Testis (tissue), 3 donors: ENCODE data around the gene FLT1. TPM values are rescaled to one million over a fixed set of nuclear protein-coding genes. Genes with fewer than 3 reads are reported as not detected.

ENCODE experiments used
- DNase-seq: peaks from one replicate; pipeline ENCODE4 v3.0.0-alpha.2; 2019
- H3K27ac ChIP-seq, 2 donors: fragments of 200-600 bp; sonication (generic); one replicate each; pipeline ENCODE4 v1.5.1; 2019
- H3K27me3 ChIP-seq: fragments of 200-600 bp; sonication (generic); one replicate; pipeline ENCODE4 v1.5.1; 2019
- H3K36me3 ChIP-seq: fragments of 200-600 bp; sonication (generic); one replicate; pipeline ENCODE4 v1.5.1; 2017; ENCODE audit warnings: low read depth; ENCODE audit errors: missing control alignments
- H3K4me1 ChIP-seq: fragments of 200-600 bp; sonication (generic); one replicate; pipeline ENCODE4 v1.5.1; 2019
- H3K4me3 ChIP-seq, 2 donors: fragments of 200-600 bp; sonication (generic); one replicate each; pipeline ENCODE4 v1.5.1; 2017 to 2019
- H3K9me3 ChIP-seq: fragments of 200-600 bp; sonication (generic); one replicate; pipeline ENCODE4 v1.5.1; 2017
- POLR2A ChIP-seq: fragments of 450-650 bp; IDR thresholded peaks from one replicate; pipeline ENCODE4 v1.6.1; 2017; ENCODE audit warnings: antibody characterized with exemption, mild to moderate bottlenecking, moderate library complexity
- WGBS, 2 donors: methylation state at CpG; one replicate each; pipeline ENCODE4 v1.1.5; 2018; 5-methylcytosine and 5-hydroxymethylcytosine counted together
- intact Hi-C: fragments of 100-400 bp; cut with DNase I; formaldehyde crosslinking; loops from one replicate; pipeline ENCODE4 v1.15.1; 2023; ENCODE audit warnings: low total_unique reads
- polyA plus RNA-seq: library from polyadenylated mRNA; stranded (reverse); fragments of 350-450 nt; fragmentation: Illumina TruSeq; extraction: RNeasy Lipid Tissue Mini Kit (QIAGEN cat#74804); gene quantifications from one replicate; pipeline ENCODE4 v1.2.3, GENCODE V29; 2014; ENCODE audit warnings: low read depth, low replicate concordance; ENCODE audit not compliant: insufficient read depth
- total RNA-seq, 2 donors: library from RNA; depleted of rRNA; stranded (reverse); fragments of >200 nt; gene quantifications; one replicate each; pipeline ENCODE4 v1.2.3, GENCODE V29; 2016
- TF ChIP-seq, protein P1 (sequence below), 3 experiments: fragments of 450-650 bp in 2 of 3; fragments of 200-600 bp in 1 of 3; sonication (generic) in 1 of 3; IDR thresholded peaks; one replicate each; pipeline ENCODE4 v1.5.1; 2016 to 2019; ENCODE audit warnings: antibody characterized with exemption in 3 of 3, mild to moderate bottlenecking in 2 of 3, moderate library complexity in 1 of 3

The FLT1 gene
- total and polyA plus RNA-seq, 3 donors from 2014 or later: 26.6 to 48.1 (median 47.4) TPM

DNA sequence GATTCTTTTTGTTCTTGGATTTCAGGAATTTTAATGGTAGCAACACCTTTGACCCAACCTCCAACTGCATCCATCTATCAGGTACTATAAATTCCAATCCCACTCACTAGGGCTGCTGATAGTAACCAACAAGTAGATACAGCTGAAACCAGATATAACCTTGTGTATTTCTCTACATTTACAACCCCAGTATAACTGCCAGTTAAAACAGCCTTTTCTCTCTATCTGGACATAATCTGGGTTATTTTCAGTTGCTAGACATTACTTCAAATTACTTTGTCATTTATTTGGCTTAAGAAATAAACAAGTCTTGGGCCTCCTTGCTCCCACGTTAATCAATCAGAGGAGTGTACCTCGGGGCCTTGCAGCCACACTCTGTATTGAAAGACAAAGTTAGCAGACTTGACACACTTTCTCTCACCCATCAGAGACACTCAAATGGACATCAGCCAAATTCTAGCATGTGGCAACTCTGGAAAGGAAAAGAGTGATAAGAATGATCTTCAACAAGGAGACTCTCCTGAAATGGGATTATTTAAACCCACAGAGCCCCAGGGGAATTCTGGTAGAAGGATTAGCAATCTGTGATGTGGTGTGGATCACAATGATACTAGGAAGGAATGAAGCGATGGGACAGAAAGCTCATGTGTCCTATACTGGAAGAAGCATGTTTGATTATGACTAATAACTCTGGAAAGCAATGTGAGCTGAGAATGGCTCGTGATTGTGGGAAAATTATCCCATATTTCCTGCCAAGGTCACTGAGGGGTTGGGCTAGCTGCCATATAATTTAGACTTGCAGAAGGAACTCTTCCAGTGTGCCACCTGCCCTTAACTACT lies 157.5 kb downstream of the FLT1 start:
- H3K27ac ChIP-seq: peak overlapping the region in 1 of 2 donors; percentile 60
- TF ChIP-seq, protein P1, sequence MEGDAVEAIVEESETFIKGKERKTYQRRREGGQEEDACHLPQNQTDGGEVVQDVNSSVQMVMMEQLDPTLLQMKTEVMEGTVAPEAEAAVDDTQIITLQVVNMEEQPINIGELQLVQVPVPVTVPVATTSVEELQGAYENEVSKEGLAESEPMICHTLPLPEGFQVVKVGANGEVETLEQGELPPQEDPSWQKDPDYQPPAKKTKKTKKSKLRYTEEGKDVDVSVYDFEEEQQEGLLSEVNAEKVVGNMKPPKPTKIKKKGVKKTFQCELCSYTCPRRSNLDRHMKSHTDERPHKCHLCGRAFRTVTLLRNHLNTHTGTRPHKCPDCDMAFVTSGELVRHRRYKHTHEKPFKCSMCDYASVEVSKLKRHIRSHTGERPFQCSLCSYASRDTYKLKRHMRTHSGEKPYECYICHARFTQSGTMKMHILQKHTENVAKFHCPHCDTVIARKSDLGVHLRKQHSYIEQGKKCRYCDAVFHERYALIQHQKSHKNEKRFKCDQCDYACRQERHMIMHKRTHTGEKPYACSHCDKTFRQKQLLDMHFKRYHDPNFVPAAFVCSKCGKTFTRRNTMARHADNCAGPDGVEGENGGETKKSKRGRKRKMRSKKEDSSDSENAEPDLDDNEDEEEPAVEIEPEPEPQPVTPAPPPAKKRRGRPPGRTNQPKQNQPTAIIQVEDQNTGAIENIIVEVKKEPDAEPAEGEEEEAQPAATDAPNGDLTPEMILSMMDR (IDR thresholded peaks at IDR 0.05): no peak
- TF ChIP-seq POLR2A: no peak

DNA sequence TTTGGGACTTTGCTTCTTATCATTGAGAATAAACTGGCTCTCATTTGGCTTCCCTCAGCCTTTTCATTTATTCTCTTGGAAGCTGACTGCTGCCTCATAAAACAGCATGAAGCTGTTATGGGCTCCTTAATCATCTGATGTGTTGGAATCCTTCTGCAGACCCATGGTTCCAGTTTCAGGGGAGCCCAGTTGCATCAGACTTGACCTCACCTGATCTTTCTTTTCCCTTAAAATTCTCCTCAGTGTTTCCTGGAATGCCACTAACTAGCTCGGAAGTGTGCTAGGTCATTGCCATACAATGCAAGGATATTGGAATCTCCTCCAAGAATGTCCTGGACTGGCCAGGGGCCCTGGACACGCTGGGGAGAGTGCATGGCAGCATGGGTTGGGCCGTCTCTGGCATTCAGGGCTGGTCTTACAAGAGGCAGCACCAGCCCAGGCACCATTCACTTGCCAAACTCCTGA lies 158.7 kb downstream of the FLT1 start:
- intact Hi-C loops: no loop called here
- Histone ChIP-seq H3K36me3 (no peaks in the 10 kb centered on the region), H3K9me3 (no peaks in the 10 kb centered on the region), H3K27me3 (no peaks in the 10 kb centered on the region), H3K27ac (no peak overlapping the region), H3K4me1 (peaks cover 11% of the 10 kb centered on the region), H3K4me3 (no peak overlapping the region)
- TF ChIP-seq, protein P1 (IDR thresholded peaks at IDR 0.05): no peak
- no peak for TF ChIP-seq POLR2A
- 73 to 84% methylated on average over 3 of the region's 3 CpGs for WGBS, 2 donors
- DNase-seq: no peak

More for the DNA sequence above, 157.5 kb downstream of the FLT1 start:
- H3K4me1 ChIP-seq: peaks cover 11% of the 10 kb centered on the region
- no peaks in the 10 kb centered on the region for H3K27me3 ChIP-seq
- H3K36me3 ChIP-seq: no peaks in the 10 kb centered on the region
- intact Hi-C loops: no loop called here
- DNase-seq: no peak
- no peak overlapping the region for H3K4me3 ChIP-seq
- 38 to 42% methylated on average over 4 of the region's 4 CpGs for WGBS, 2 donors
- H3K9me3 ChIP-seq: no peaks in the 10 kb centered on the region

DNA sequence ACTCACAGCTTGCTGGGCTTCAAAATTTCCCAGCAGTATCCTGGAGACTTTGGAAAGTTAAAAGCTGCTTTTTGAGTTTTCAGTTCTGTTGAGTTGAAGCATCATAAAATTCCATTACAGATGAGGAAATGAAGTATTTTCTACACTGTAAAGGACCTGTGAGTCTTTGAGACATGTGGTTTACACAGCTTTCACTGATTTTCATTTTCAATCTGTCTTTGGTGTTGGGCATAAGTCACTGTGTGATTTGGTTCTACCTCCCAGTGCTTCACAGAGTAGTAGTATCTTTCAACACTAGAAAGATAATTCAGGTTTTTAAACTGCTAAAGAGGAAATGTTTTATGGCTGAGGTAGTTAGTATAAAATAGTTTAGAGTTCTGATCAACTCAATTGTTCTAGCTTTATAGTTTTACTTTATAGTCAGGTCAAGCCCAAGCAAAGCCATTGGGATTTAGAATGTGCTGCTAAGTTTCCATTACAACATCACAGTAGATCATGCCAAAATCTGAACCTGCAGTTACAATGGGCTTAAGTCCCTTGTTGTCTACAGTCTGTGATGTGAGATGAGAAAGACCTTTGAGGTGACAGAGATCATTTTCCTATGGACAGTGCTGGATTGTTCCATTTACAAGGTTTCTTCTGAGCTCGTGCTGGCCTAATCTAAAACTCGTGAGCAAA lies 161.6 kb downstream of the FLT1 start:
- no peaks in the 10 kb centered on the region for H3K9me3 ChIP-seq
- H3K4me3 ChIP-seq: no peak overlapping the region
- intact Hi-C loops: no loop called here
- DNase-seq: no peak
- H3K4me1 ChIP-seq: peaks cover 28% of the 10 kb centered on the region
- WGBS, 2 donors: 72 to 80% methylated on average over 2 of the region's 2 CpGs
- no peaks in the 10 kb centered on the region for H3K27me3 ChIP-seq
- TF ChIP-seq, protein P1 (IDR thresholded peaks at IDR 0.05): no peak
- no peak for TF ChIP-seq POLR2A
- no peak overlapping the region for H3K27ac ChIP-seq
- H3K36me3 ChIP-seq: no peaks in the 10 kb centered on the region

DNA sequence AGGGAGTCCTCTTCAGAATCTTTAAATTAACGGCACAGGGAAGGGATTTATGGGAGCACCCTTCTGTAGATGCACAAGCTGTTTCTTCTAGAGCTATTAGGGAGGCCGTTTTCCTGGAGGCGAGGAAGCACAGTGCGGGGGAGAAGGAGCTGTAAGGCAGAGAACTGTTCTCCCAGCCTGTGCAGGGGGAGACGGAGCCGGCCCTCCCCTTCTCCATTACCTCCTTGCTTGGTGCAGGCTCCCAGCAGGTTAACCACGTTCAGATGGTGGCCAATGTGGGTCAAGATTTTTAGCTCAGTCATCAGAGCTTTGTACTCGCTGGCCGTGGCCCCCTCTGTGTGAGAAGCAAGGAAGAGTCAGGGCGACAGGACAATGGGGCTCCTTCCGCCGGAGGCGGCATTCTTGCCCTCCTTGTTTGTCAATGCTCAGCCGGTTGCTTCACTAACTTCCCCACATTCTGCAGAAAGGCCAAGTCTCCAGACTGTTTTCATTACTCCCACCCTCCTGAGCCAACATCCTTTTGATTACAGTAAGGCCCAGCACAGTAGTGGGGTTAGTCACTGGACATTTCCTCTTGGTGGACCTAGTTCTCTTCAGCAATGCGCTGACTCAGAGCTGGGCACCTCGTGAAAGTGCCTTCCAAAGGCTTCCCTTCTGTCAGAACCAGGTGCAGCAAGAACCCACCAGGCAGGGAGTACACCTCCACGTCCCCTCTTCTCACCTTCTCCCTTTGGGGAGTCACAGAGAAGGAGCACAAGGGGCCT lies 165.4 kb downstream of the FLT1 start:
- intact Hi-C loops: loop anchor here (10.0 kb wide), 1 partner anchor 305 kb away; no protein-coding TSS in a partner anchor
- no peak overlapping the region for H3K4me3 ChIP-seq
- WGBS, 2 donors: 30 to 32% methylated on average over 13 to 17 of the region's 17 CpGs
- H3K9me3 ChIP-seq: no peaks in the 10 kb centered on the region
- no peaks in the 10 kb centered on the region for H3K27me3 ChIP-seq
- peaks cover 23% of the 10 kb centered on the region for H3K4me1 ChIP-seq
- DNase-seq: peak; percentile 42
- TF ChIP-seq, protein P1 (IDR thresholded peaks at IDR 0.05): no peak
- TF ChIP-seq POLR2A: no peak
- no peaks in the 10 kb centered on the region for H3K36me3 ChIP-seq
- H3K27ac ChIP-seq: no peak overlapping the region
